Progenitor cell of endocrine pancreas (in vitro differentiated cells): ENCODE data around the gene GRM4. TPM values are rescaled to one million over a fixed set of nuclear protein-coding genes. Genes with fewer than 3 reads are reported as not detected.
A peak's percentile ranks its signal among the peaks of the same experiment; 100 is the strongest.

ENCODE experiments used
- DNase-seq: peaks from one replicate; pipeline ENCODE4 v3.0.0; 2021; ENCODE audit warnings: low spot score; ENCODE audit not compliant: unreplicated experiment
- H3K27ac Mint-ChIP-seq: 2 replicates; pipeline ENCODE4 v1.8.0; 2021; ENCODE audit warnings: mild to moderate bottlenecking, moderate library complexity, mixed read lengths
- H3K27me3 Mint-ChIP-seq: 2 replicates; pipeline ENCODE4 v1.8.0; 2021; ENCODE audit warnings: mixed read lengths
- H3K36me3 Mint-ChIP-seq: 2 replicates; pipeline ENCODE4 v1.8.0; 2022; ENCODE audit warnings: mixed read lengths; ENCODE audit not compliant: insufficient read depth
- H3K4me1 Mint-ChIP-seq: 2 replicates; pipeline ENCODE4 v1.8.0; 2021; ENCODE audit warnings: low read depth, mixed read lengths
- H3K4me3 Mint-ChIP-seq: 2 replicates; pipeline ENCODE4 v1.8.0; 2021; ENCODE audit warnings: low read depth, mild to moderate bottlenecking, moderate library complexity, mixed read lengths
- H3K9me3 Mint-ChIP-seq: 2 replicates; pipeline ENCODE4 v1.8.0; 2021; ENCODE audit warnings: low read depth, mixed read lengths
- CTCF ChIP-seq: fragments of 200-600 bp; sonication (generic); IDR thresholded peaks from one replicate; pipeline ENCODE4 v1.5.0; 2021; ENCODE audit warnings: antibody characterized with exemption, mild to moderate bottlenecking; ENCODE audit not compliant: unreplicated experiment
- total RNA-seq: library from RNA; stranded (reverse); gene quantifications from 2 replicates; pipeline ENCODE4 v1.2.1, GENCODE V29; 2021

The GRM4 gene
- total RNA-seq, 1 donor from 2014 or later = 0.38 TPM

GRCh38 chr6:34151321-34152041, 5.6 kb upstream of the GRM4 start:
- Mint-ChIP-seq H3K36me3 (no peaks in the 10 kb centered on the region), H3K9me3 (no peaks in the 10 kb centered on the region), H3K4me3 (no peak overlapping the region), H3K27ac (no peak overlapping the region), H3K27me3 (peaks cover 86% of the 10 kb centered on the region), H3K4me1 (peaks cover 1% of the 10 kb centered on the region)
- peak; percentile 34 for TF ChIP-seq CTCF
- no peak for DNase-seq

- Mint-ChIP-seq H3K4me3 (no peak overlapping the region), H3K27me3 (peaks cover 86% of the 10 kb centered on the region), H3K9me3 (no peaks in the 10 kb centered on the region), H3K4me1 (peaks cover 3% of the 10 kb centered on the region), H3K36me3 (no peaks in the 10 kb centered on the region), H3K27ac (no peak overlapping the region)
- TF ChIP-seq CTCF = no peak
- no peak for DNase-seq
These were observed 4.9 kb upstream of the GRM4 start for GRCh38 chr6:34150766-34151165.

- Mint-ChIP-seq H3K27me3 (peaks cover 86% of the 10 kb centered on the region), H3K36me3 (no peaks in the 10 kb centered on the region), H3K4me1 (peaks cover 3% of the 10 kb centered on the region), H3K4me3 (no peak overlapping the region), H3K9me3 (no peaks in the 10 kb centered on the region), H3K27ac (no peak overlapping the region)
- DNase-seq = no peak
- TF ChIP-seq CTCF = no peak
These were observed 4.0 kb upstream of the GRM4 start for GRCh38 chr6:34149831-34150400.

- no peaks in the 10 kb centered on the region for H3K9me3 Mint-ChIP-seq
- peaks cover 84% of the 10 kb centered on the region for H3K27me3 Mint-ChIP-seq
- H3K27ac Mint-ChIP-seq = no peak overlapping the region
- no peaks in the 10 kb centered on the region for H3K36me3 Mint-ChIP-seq
- H3K4me3 Mint-ChIP-seq = no peak overlapping the region
- no peak for TF ChIP-seq CTCF
- no peak for DNase-seq
- peaks cover 3% of the 10 kb centered on the region for H3K4me1 Mint-ChIP-seq
These were observed 3.5 kb upstream of the GRM4 start for GRCh38 chr6:34149452-34149810.

- Mint-ChIP-seq H3K4me3 (no peak overlapping the region), H3K9me3 (no peaks in the 10 kb centered on the region), H3K27me3 (peaks cover 78% of the 10 kb centered on the region), H3K4me1 (peaks cover 2% of the 10 kb centered on the region), H3K27ac (no peak overlapping the region), H3K36me3 (no peaks in the 10 kb centered on the region)
- DNase-seq = no peak
- TF ChIP-seq CTCF = no peak
These were observed 3.0 kb upstream of the GRM4 start for GRCh38 chr6:34148631-34149451.
